Ovary (tissue), 3 donors: ENCODE measurements around the gene CCNB2.

Source experiments
- EP300 ChIP-seq: sonication (generic); formaldehyde crosslinking; IDR thresholded peaks from one replicate; pipeline ENCODE4 v1.6.1; 2017; ENCODE audit warnings: antibody characterized with exemption
- POLR2A ChIP-seq: fragments of 450-650 bp; IDR thresholded peaks from one replicate; pipeline ENCODE4 v1.6.1; 2017; ENCODE audit warnings: antibody characterized with exemption, mild to moderate bottlenecking, moderate library complexity
- TF ChIP-seq, protein P1 (sequence below), 3 donors: fragments of 450-650 bp in 2 of 3; fragments of 200-600 bp in 1 of 3; IDR thresholded peaks; one replicate each; pipeline versions ENCODE4 v1.5.1 to v1.8.0; 2016 to 2022; ENCODE audit warnings: antibody characterized with exemption in 3 of 3, mild to moderate bottlenecking in 1 of 3
- donor health status: DM: no; HTN: no; CAD: no.

DNA sequence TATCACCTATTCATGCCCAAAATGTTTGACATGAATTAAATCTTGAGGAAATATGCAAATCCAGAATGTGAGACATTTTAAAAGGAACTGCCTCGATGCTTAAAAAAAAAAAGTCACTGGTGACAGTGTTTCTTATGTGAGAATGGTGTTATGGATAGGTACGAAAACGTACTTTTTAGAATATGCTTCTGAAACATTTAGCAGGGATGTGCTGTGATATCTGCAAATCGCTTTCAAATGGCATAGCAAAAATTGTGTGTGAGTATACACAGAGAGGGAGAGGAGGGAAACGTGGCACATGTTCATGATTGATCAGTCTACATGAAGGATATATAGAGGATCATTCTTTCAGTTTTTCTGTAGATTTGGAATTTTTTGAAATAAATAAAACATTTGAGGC is 16.0 kb downstream of the CCNB2 start:
- TF ChIP-seq, protein P1, sequence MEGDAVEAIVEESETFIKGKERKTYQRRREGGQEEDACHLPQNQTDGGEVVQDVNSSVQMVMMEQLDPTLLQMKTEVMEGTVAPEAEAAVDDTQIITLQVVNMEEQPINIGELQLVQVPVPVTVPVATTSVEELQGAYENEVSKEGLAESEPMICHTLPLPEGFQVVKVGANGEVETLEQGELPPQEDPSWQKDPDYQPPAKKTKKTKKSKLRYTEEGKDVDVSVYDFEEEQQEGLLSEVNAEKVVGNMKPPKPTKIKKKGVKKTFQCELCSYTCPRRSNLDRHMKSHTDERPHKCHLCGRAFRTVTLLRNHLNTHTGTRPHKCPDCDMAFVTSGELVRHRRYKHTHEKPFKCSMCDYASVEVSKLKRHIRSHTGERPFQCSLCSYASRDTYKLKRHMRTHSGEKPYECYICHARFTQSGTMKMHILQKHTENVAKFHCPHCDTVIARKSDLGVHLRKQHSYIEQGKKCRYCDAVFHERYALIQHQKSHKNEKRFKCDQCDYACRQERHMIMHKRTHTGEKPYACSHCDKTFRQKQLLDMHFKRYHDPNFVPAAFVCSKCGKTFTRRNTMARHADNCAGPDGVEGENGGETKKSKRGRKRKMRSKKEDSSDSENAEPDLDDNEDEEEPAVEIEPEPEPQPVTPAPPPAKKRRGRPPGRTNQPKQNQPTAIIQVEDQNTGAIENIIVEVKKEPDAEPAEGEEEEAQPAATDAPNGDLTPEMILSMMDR (IDR thresholded peaks at IDR 0.05), result no peak
- TF ChIP-seq POLR2A (no peak), EP300 (no peak)
